Activated T-cell treated with anti-CD3 and anti-CD28 coated beads, Interleukin-2, amount 50 U/mL, for 72 hours (primary cell): ENCODE measurements around the gene CCDC142. TPM values are rescaled to one million over a fixed set of nuclear protein-coding genes. Genes with fewer than 3 reads are reported as not detected.

Experiments used
- ATAC-seq, 2 donors: fragments of 150-1000 bp; cut with Tn5 transposase; replicated peaks in 1 of 2; 2 replicates each; pipeline ENCODE4 v1.10.0; 2021; ENCODE audit warnings: moderate library complexity in 2 of 2, mild to moderate bottlenecking in 1 of 2
- DNase-seq, 2 donors: peaks; one replicate each; pipeline ENCODE4 v3.0.0; 2021 to 2022; ENCODE audit warnings: mixed read lengths in 1 of 2
- H3K27ac Mint-ChIP-seq: one replicate; pipeline ENCODE4 v1.8.0; 2022; ENCODE audit warnings: mild to moderate bottlenecking, moderate library complexity, mixed read lengths
- H3K27me3 Mint-ChIP-seq: one replicate; pipeline ENCODE4 v1.8.0; 2022; ENCODE audit warnings: low read depth, mixed read lengths
- H3K36me3 Mint-ChIP-seq, 2 donors: one replicate each; pipeline ENCODE4 v1.8.0; 2022; ENCODE audit warnings: mixed read lengths in 2 of 2, mild to moderate bottlenecking in 1 of 2; ENCODE audit not compliant: insufficient read depth in 2 of 2
- H3K4me1 Mint-ChIP-seq: one replicate; pipeline ENCODE4 v1.8.0; 2022; ENCODE audit warnings: low read depth, mixed read lengths
- H3K4me3 Mint-ChIP-seq, 2 donors: one replicate each; pipeline ENCODE4 v1.8.0; 2022; ENCODE audit warnings: mild to moderate bottlenecking in 2 of 2, mixed read lengths in 2 of 2, moderate library complexity in 2 of 2
- H3K9me3 Mint-ChIP-seq, 2 donors: one replicate each; pipeline ENCODE4 v1.8.0; 2022; ENCODE audit warnings: mixed read lengths in 2 of 2
- total RNA-seq, 2 donors: library from RNA; stranded (reverse); gene quantifications; one replicate each; pipeline ENCODE4 v1.2.3, GENCODE V29; 2022

Gene CCDC142
- total RNA-seq, 2 donors from 2014 or later, result 9.0 to 9.5 TPM

DNA sequence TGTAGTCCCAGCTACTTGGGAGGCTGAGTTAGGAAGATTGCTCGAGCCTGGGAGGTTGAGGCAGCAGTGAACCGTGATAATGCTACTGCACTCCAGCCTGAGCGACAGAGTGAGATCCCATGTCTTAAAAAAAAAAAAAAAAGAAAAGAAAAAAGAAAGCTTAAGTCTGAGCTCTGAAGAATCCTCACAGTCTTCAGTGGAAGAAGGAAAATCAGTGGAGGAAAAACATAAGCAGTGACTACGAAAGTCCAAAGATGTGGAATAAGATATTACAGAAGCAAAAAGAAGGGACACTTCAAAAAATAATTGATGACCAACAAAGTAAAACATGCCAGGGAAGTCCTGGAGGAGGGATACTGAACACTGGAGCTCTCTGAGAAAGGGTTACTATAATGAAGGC lies 27.5 kb upstream of the CCDC142 start:
- peaks cover 46% of the 10 kb centered on the region for H3K4me1 Mint-ChIP-seq
- DNase-seq, result no peak
- no peak for ATAC-seq
- H3K36me3 Mint-ChIP-seq, result peaks cover 3 to 9% of the 10 kb centered on the region in 2 donors
- no peak overlapping the region for H3K27ac Mint-ChIP-seq
- no peaks in the 10 kb centered on the region for H3K9me3 Mint-ChIP-seq
- H3K27me3 Mint-ChIP-seq, result peaks cover 41% of the 10 kb centered on the region
- peak overlapping the region in 1 of 2 donors; percentile 52 for H3K4me3 Mint-ChIP-seq

DNA sequence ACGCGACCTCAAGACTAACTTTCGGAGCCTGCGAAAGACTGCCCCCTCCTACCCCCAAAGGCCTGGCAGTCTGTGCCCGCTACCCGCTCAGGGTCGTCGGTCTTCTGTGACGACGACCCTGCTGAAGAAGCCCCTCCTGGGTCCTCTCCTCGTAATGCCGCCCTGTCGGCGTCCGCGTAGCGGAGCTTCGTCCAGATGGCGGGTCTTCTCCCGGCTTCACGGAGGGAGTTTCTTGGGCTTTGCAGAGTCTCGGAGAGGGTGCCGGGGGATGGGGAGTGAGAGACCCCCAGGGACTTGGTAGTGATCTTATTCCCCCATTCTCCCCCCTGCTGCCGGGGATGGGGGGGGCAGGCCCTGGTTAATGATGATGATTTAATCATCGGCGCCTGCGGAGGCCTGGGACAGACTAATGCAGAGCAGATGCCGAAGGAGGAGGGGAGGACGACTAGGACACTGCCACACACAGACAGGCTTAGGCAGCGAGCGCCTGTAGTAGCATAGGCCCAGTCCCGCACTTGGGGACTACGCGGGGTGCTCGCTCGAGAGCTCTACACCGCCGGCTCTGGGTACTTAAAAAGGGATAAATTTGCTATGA lies 25.2 kb upstream of the CCDC142 start:
- ATAC-seq (peak in 1 of 2 donors; percentile 16), DNase-seq (peak; percentile 32 to 34)
- Mint-ChIP-seq H3K27ac (peak overlapping the region; percentile 98), H3K27me3 (peaks cover 42% of the 10 kb centered on the region), H3K9me3 (no peaks in the 10 kb centered on the region), H3K4me1 (peaks cover 64% of the 10 kb centered on the region), H3K36me3 (peaks cover 6 to 15% of the 10 kb centered on the region in 2 donors), H3K4me3 (peak overlapping the region; percentile 90 to 92)

DNA sequence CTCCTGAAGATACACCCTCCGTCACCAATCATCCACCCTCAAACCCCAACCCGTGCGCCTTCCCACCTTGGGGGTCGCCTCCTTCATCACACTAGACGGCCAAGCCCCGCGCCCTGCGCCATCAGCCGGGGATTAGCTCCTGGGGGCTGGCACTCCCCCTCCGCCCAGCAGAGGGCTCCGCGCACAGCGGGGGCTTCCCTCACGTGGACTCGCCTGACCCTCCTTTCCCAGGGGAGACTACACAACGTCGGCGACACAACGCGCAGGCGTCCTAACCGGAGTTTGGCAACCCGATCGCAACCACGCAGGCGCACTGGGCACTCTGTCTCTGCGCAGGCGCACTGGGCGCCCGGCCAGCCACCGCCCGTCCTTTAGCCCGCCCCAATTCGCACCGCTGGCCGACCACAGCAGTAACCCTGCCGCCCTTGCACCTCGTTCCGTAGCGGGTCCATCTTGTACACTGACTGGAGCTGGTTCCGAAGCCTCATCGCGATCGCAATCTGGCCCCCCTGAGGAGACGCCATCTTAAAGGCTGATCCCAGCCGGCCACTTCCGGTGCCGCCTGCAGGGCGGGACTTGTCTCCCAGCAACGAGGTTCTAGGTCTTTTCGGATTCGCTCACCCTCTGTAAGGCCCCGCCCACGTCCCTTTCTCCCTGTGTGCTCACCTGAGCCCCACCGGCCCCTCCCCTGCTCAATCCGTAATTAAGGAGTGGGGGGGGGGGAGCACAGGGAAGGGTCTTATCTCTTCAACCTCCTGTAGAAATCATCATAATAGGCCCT lies 24.5 kb upstream of the CCDC142 start, which contains the start of gene PCGF1:
Gene PCGF1, minus strand, starts transcription at position 551 of the 781 bp plus-strand sequence. Its CDS starts 27 bp downstream, at position 524.
- H3K4me1 Mint-ChIP-seq, result peaks cover 64% of the 10 kb centered on the region
- peak; percentile 99 for DNase-seq

DNA sequence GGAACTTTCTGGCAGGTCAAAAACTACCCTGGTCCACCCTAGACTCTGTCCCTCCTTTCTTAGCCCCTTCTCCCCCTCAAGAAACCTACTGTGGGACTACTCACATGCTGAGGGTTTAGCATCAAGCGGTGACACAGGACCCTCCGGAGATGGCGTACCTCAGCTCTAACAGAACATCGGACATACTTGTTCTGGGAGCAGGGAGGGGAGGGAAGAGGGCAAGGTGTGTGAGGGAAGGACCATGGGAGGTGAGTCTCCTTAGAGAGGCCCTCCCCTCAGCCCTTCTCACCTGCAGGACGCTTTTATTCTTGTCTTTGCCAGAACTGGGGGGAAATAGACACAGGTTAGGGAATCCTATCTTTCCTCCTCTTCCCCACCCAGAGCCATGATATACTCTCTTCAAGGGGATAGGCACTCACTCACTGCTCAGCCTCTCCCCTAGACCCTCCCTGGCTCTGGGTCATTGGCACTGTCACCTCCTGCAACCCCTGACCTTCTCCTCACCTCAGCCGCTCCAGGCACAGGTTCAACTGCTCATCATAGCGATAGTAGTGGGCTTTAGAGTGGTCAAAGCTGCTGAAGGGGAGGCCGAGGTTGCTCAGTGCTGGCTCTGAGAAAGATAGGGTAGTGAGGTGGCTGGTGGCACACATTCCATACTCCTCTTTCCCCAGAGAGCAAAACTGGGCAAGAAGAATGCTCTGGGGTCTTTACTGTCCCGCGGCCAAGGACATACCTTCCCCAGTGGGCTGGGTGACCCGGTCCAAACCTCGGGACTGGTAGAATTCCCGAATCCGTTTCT lies 22.8 kb upstream of the CCDC142 start:
- Mint-ChIP-seq H3K9me3 (no peaks in the 10 kb centered on the region), H3K4me3 (peak overlapping the region in 1 of 2 donors; percentile 17), H3K27me3 (peaks cover 45% of the 10 kb centered on the region), H3K27ac (no peak overlapping the region), H3K36me3 (peaks cover 6 to 15% of the 10 kb centered on the region in 2 donors), H3K4me1 (peaks cover 66% of the 10 kb centered on the region)
- ATAC-seq (no peak), DNase-seq (no peak)

More for the DNA sequence above, 24.5 kb upstream of the CCDC142 start, which contains the start of gene PCGF1:
- Mint-ChIP-seq H3K9me3 (no peaks in the 10 kb centered on the region), H3K27ac (peak within 1 kb of the TSS; percentile 98), H3K36me3 (peaks cover 6 to 15% of the 10 kb centered on the region in 2 donors), H3K27me3 (peaks cover 41% of the 10 kb centered on the region), H3K4me3 (peak within 1 kb of the TSS; percentile 90 to 92)
- ATAC-seq, result peak; percentile 87 to 88

DNA sequence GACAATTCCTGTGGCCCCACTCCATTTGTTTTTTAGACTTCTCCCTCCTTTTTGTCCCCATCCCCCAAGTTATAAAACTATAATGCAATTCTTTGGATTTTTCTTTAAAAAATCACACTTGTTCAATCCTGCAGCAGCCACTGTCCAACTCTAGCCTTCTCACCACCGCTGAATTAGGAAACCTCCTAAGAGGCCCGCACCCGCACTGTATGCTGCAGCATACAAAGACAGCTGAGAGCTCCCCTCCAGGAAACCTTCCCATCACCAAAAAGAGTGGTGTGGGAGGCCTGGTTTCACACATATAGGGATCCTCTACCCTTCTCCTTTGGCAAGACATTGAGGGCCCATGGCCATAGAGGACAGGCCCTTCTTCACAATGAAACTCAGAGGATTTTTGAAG lies 21.8 kb upstream of the CCDC142 start:
- Mint-ChIP-seq H3K9me3 (no peaks in the 10 kb centered on the region), H3K4me1 (peaks cover 62% of the 10 kb centered on the region), H3K27ac (peak overlapping the region; percentile 8), H3K4me3 (peak overlapping the region; percentile 83 to 84), H3K27me3 (peaks cover 51% of the 10 kb centered on the region), H3K36me3 (peaks cover 6 to 15% of the 10 kb centered on the region in 2 donors)
- ATAC-seq, result no peak
- DNase-seq, result no peak

DNA sequence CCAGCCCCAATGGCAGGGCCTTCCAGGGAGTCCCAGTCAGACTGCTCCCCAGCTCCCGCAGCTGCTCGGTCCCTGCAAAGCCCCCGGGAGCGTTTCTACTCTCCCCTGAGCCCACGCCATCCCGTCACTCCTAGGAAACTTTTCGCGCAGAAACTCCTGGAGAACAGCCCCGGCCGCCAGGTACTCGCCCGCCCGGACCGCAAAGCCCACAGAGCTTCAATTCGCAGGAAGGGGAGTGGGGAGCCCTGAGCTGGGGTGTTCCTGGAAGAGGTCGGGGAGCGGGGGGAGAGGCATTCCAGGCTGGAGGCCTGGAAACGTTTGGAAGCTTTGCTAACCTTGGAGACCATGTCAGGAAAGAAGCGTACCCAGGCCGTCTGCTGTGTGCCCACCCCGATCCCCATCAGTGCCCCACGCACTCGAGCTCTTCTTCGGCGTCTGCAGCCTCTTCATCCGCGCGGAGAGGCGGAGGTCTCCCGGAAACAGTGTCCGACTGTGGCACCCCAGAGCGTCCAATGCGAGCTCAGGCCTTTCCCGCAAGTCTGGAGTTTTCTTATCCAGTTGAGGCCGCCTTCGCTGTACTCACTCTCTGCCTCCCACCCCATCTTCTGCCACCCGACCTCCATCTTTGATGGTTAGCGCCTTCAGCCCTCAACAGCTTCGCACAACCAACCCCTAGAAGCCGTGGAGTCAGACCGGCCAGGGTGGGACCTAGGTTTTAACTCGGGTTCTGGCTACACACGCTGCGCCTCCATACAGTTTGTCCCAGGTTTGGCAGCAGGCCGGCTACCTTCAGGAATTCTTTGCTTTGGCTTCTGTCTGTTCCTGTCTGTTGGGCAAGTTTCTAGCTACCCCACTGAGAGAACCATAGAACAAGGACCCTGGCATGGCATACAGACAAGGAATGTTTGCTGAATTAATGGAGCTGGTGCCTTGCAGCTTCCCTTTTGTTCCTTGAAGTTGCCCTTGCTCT lies 21.0 kb upstream of the CCDC142 start:
- Mint-ChIP-seq H3K9me3 (no peaks in the 10 kb centered on the region), H3K4me1 (peaks cover 63% of the 10 kb centered on the region), H3K27ac (no peak overlapping the region), H3K4me3 (peak overlapping the region; percentile 83 to 84), H3K27me3 (peaks cover 54% of the 10 kb centered on the region), H3K36me3 (peaks cover 6 to 15% of the 10 kb centered on the region in 2 donors)
- ATAC-seq (no peak), DNase-seq (no peak)

DNA sequence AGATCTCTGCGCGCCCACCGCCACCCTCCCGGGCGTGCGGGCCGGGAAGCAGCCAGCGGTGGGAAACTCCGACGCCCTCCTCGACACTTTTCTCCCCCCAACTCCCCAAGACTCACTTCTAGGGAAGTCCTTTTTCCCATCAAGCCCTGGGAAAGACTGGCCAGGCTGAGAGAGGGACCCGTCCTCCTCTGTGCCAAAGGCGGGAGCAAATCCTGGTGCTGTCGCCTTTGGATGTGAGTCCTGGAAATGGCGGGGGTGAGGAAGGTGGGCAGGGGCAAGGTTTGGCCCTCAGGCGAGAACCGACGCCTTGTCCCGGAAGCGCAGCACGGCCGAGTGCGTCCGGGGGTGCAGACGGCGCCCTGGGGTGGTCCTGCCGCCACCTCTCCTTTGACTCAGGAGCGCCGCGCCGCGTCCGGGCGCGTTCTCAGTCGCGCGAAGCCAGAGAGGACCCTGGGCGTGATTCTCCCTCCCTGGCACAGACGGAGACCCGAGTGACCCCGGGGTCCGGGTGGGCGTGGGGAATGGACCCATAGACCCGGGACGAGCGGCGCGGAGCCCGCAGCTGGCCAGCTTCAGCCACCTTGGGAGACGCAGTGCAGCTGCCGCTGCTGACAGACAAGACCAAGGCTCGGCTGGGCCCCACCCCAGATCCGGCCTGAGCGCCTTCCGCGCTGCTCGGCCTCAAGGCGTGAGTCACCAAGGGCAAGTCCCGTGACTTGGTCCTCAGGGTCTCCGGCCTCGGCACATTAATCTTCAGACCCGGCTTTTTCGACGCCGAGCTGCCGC lies 20.1 kb upstream of the CCDC142 start:
- Mint-ChIP-seq H3K4me1 (peaks cover 63% of the 10 kb centered on the region), H3K4me3 (peak overlapping the region; percentile 83 to 84), H3K27ac (no peak overlapping the region), H3K9me3 (no peaks in the 10 kb centered on the region), H3K36me3 (peaks cover 6 to 18% of the 10 kb centered on the region in 2 donors), H3K27me3 (peaks cover 63% of the 10 kb centered on the region)
- ATAC-seq (peak; percentile 51 to 57), DNase-seq (peak; percentile 77)

DNA sequence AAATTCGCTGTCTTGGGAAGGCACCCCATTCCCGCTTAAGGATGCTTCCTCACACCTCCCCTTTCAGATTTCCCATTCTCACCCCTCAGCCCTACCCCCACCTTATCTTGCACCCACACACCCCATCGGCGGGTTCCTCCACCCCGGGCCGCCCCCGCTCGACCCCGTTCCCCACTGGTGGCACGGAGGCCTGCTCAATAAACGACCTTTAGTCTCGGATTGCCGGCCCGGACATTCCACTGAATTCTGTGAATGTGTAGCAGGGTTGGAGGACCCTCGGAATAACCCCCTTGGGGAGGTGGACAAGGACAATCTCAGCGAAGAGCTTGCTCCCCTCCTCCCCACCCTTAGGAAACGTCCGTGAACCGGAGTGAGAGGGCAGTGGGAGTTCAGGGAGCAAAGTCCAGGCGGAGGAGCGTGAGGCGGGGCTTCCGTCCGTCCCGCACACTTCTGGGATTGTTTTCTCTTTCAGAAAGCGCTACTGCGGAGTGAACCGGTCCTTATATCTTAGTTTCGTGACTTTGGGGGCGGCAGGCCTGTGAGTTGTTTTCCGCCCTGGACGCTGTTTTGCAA lies 19.4 kb upstream of the CCDC142 start:
- DNase-seq, result no peak

DNA sequence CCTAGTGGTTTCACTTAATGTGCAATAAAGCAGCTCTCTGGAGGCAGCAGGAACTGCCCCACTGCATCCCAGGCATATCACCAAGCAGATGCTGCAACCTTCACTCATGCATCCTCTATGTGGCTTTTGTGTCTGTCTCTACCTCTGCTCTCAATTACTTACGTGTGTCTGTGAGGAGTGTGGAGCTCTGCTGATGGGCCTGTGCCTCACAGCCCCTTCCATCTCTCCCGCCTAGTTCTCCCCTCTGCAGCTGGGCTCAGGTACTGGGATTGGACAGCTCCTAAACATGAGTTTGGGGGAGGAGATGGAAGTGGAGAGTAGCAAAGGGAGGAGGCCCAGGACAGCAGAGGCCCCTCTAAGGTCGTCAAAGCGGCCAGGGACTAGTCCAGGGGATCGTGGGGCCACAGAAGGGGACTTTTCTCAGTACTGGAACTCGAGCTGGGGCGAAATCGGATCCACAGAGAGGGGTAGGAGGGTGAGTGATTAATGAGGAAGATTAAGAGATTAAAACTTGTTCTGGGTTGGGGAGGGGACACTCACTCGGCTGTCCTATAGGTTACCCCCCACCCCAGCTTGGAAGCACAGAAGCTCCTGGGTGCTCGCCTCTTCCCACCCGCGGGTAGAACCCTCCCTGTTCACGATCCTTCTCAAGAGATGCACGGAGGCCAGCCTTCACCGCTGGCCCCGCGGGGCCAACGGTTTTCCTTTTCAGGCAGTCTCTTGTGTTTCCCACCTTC lies 18.7 kb upstream of the CCDC142 start:
- DNase-seq (no peak), ATAC-seq (no peak)
- H3K27ac Mint-ChIP-seq, result no peak overlapping the region
- H3K36me3 Mint-ChIP-seq, result peaks cover 4 to 16% of the 10 kb centered on the region in 2 donors
- peak overlapping the region; percentile 83 to 84 for H3K4me3 Mint-ChIP-seq
- no peaks in the 10 kb centered on the region for H3K9me3 Mint-ChIP-seq
- H3K4me1 Mint-ChIP-seq, result peaks cover 62% of the 10 kb centered on the region
- peaks cover 70% of the 10 kb centered on the region for H3K27me3 Mint-ChIP-seq

More for the DNA sequence above, 19.4 kb upstream of the CCDC142 start:
- ATAC-seq, result no peak
- Mint-ChIP-seq H3K27me3 (peaks cover 70% of the 10 kb centered on the region), H3K4me1 (peaks cover 69% of the 10 kb centered on the region), H3K36me3 (peaks cover 6 to 18% of the 10 kb centered on the region in 2 donors), H3K9me3 (no peaks in the 10 kb centered on the region), H3K4me3 (peak overlapping the region; percentile 83 to 84), H3K27ac (no peak overlapping the region)

DNA sequence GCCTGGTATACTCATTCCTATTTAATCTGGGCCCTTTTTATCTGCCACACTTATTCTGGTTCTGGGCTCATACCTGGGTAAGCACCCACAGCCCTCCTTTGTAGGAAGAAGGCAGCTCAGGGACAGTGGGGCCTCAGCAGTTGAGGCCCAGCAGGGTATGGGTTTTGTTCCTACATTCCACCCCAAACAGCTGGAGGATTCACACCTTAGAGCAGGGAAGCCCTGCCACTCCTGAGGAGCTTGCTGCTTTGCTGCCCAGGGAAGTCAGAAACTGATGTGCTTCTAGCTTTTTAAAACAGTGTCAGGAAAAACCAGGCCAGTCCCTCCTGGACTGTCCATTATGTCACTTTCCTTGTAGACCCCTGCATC lies 17.8 kb upstream of the CCDC142 start:
- DNase-seq, result no peak
- Mint-ChIP-seq H3K36me3 (peaks cover 3 to 13% of the 10 kb centered on the region in 2 donors), H3K4me3 (no peak overlapping the region), H3K9me3 (no peaks in the 10 kb centered on the region), H3K4me1 (peaks cover 54% of the 10 kb centered on the region), H3K27me3 (peaks cover 70% of the 10 kb centered on the region), H3K27ac (no peak overlapping the region)
- ATAC-seq, result no peak
